Suprapubic skin (tissue), 4 donors: ENCODE data around the gene ZDHHC5. TPM values are rescaled to one million over a fixed set of nuclear protein-coding genes. Genes with fewer than 3 reads are reported as not detected.

Source experiments
- DNase-seq, 2 donors: peaks; one replicate each; pipeline ENCODE4 v3.0.0-alpha.2; 2019; ENCODE audit warnings: low spot score in 2 of 2
- H3K27ac ChIP-seq: fragments of 200-600 bp; sonication (generic); one replicate; pipeline ENCODE4 v1.5.1; 2019
- H3K27me3 ChIP-seq: fragments of 200-600 bp; sonication (generic); one replicate; pipeline ENCODE4 v1.5.1; 2019
- H3K36me3 ChIP-seq: fragments of 200-600 bp; sonication (generic); one replicate; pipeline ENCODE4 v1.5.1; 2019
- H3K4me1 ChIP-seq: fragments of 200-600 bp; sonication (generic); one replicate; pipeline ENCODE4 v1.5.1; 2019
- H3K4me3 ChIP-seq: fragments of 200-600 bp; sonication (generic); one replicate; pipeline ENCODE4 v1.5.1; 2019; ENCODE audit warnings: mild to moderate bottlenecking
- H3K9me3 ChIP-seq: fragments of 200-600 bp; sonication (generic); one replicate; pipeline ENCODE4 v1.5.1; 2019
- CTCF ChIP-seq, 2 donors: fragments of 200-600 bp in 1 of 2; fragments of 450-650 bp in 1 of 2; sonication (generic) in 1 of 2; IDR thresholded peaks; one replicate each; pipeline ENCODE4 v1.5.1; 2016 to 2019; ENCODE audit warnings: antibody characterized with exemption in 2 of 2, mild to moderate bottlenecking in 1 of 2, moderate library complexity in 1 of 2
- EP300 ChIP-seq: sonication (generic); formaldehyde crosslinking; IDR thresholded peaks from one replicate; pipeline ENCODE4 v1.6.1; 2017; ENCODE audit warnings: antibody characterized with exemption
- POLR2A ChIP-seq, 2 donors: fragments of 450-650 bp; IDR thresholded peaks; one replicate each; pipeline ENCODE4 v1.6.1; 2017; ENCODE audit warnings: antibody characterized with exemption in 2 of 2, mild to moderate bottlenecking in 2 of 2, moderate library complexity in 2 of 2
- POLR2AphosphoS5 ChIP-seq, 3 donors: sonication (generic); formaldehyde crosslinking; IDR thresholded peaks; one replicate each; pipeline ENCODE4 v1.6.1; 2017; ENCODE audit warnings: antibody characterized with exemption in 3 of 3
- WGBS: methylation state at CpG from one replicate; pipeline ENCODE4 v1.1.5; 2018; 5-methylcytosine and 5-hydroxymethylcytosine counted together
- total RNA-seq, 4 donors: library from RNA; depleted of rRNA; stranded (reverse); fragments of >200 nt; gene quantifications; one replicate each; pipeline ENCODE4 v1.1.0, GENCODE V29; 2016

ZDHHC5 gene
- total RNA-seq, 4 donors from 2014 or later, result 61.7 to 93.9 (median 87.6) TPM

GRCh38 chr11:57634311-57634710 lies 33.6 kb upstream of the ZDHHC5 start:
- TF ChIP-seq EP300 (no peak), POLR2A (IDR thresholded peaks at IDR 0.05) (no peak), CTCF (IDR thresholded peaks at IDR 0.05) (no peak), POLR2AphosphoS5 (IDR thresholded peaks at IDR 0.05) (no peak)
- no peak for DNase-seq
- Histone ChIP-seq H3K4me3 (no peak overlapping the region), H3K27me3 (no peaks in the 10 kb centered on the region), H3K9me3 (no peaks in the 10 kb centered on the region), H3K4me1 (peaks cover 16% of the 10 kb centered on the region), H3K36me3 (no peaks in the 10 kb centered on the region), H3K27ac (no peak overlapping the region)

- DNase-seq, result no peak
- WGBS, result 81% methylated on average over 8 of the region's 8 CpGs
- no peak for TF ChIP-seq EP300
- TF ChIP-seq POLR2A (IDR thresholded peaks at IDR 0.05), result no peak
- no peak for TF ChIP-seq POLR2AphosphoS5 (IDR thresholded peaks at IDR 0.05)
- no peak for TF ChIP-seq CTCF (IDR thresholded peaks at IDR 0.05)
- no peak overlapping the region for H3K4me3 ChIP-seq
- no peaks in the 10 kb centered on the region for H3K27me3 ChIP-seq
- peaks cover 25% of the 10 kb centered on the region for H3K4me1 ChIP-seq
- no peak overlapping the region for H3K27ac ChIP-seq
- no peaks in the 10 kb centered on the region for H3K9me3 ChIP-seq
- H3K36me3 ChIP-seq, result no peaks in the 10 kb centered on the region
Observed at GRCh38 chr11:57635246-57635645, 32.7 kb upstream of the ZDHHC5 start.

GRCh38 chr11:57637626-57638004 lies 30.3 kb upstream of the ZDHHC5 start:
- DNase-seq, result no peak
- Histone ChIP-seq H3K9me3 (no peaks in the 10 kb centered on the region), H3K27me3 (no peaks in the 10 kb centered on the region), H3K4me3 (peak overlapping the region; percentile 66), H3K4me1 (peaks cover 25% of the 10 kb centered on the region), H3K27ac (peak overlapping the region; percentile 71), H3K36me3 (no peaks in the 10 kb centered on the region)
- no peak for TF ChIP-seq POLR2AphosphoS5 (IDR thresholded peaks at IDR 0.05)
- no peak for TF ChIP-seq POLR2A (IDR thresholded peaks at IDR 0.05)
- no peak for TF ChIP-seq CTCF (IDR thresholded peaks at IDR 0.05)
- TF ChIP-seq EP300, result no peak
- WGBS, result 46% methylated on average over 3 of the region's 18 CpGs

- WGBS, result 1% methylated on average over 42 of the region's 47 CpGs
- peaks cover 25% of the 10 kb centered on the region for H3K4me1 ChIP-seq
- no peaks in the 10 kb centered on the region for H3K27me3 ChIP-seq
- TF ChIP-seq EP300 (no peak), POLR2A (IDR thresholded peaks at IDR 0.05) (no peak), CTCF (IDR thresholded peaks at IDR 0.05) (no peak), POLR2AphosphoS5 (IDR thresholded peaks at IDR 0.05) (no peak)
- H3K9me3 ChIP-seq, result no peaks in the 10 kb centered on the region
- no peaks in the 10 kb centered on the region for H3K36me3 ChIP-seq
- peak in 1 of 2 donors; percentile 82 for DNase-seq
- peak overlapping the region; percentile 71 for H3K27ac ChIP-seq
- peak overlapping the region; percentile 66 for H3K4me3 ChIP-seq
Observed at GRCh38 chr11:57638005-57638781, 29.7 kb upstream of the ZDHHC5 start.

GRCh38 chr11:57638811-57639320 lies 29.0 kb upstream of the ZDHHC5 start:
- no peak for DNase-seq
- 0% methylated on average over 17 of the region's 19 CpGs for whole genome bisulfite sequencing
- no peaks in the 10 kb centered on the region for H3K9me3 ChIP-seq
- no peaks in the 10 kb centered on the region for H3K27me3 ChIP-seq
- peak overlapping the region; percentile 71 for H3K27ac ChIP-seq
- H3K4me3 ChIP-seq, result peak overlapping the region; percentile 66
- H3K36me3 ChIP-seq, result no peaks in the 10 kb centered on the region
- TF ChIP-seq CTCF (IDR thresholded peaks at IDR 0.05) (no peak), EP300 (no peak), POLR2AphosphoS5 (IDR thresholded peaks at IDR 0.05) (no peak), POLR2A (IDR thresholded peaks at IDR 0.05) (no peak)
- peaks cover 25% of the 10 kb centered on the region for H3K4me1 ChIP-seq
